ENCODE results near the gene OR14K1.
"Not testable (repeated sequence)": the region's sequence is repeated elsewhere in the genome, so short reads cannot be mapped to it uniquely, and the experiment has no call there.

- TF ChIP-seq ELF4 (IDR thresholded peaks at IDR 0.05); FOXM1 (IDR thresholded peaks at IDR 0.05; ENCODE audit: borderline replicate concordance); CTBP1 (IDR thresholded peaks at IDR 0.05; ENCODE audit: borderline replicate concordance): not testable (repeated sequence)
These were observed 27.7 kb upstream of the OR14K1 start for GRCh38 chr1:247710681-247711080.
